Breast epithelium (tissue), 3 donors: ENCODE results near the gene ARL6IP5.

Experiments used
- POLR2AphosphoS5 ChIP-seq, 3 donors: sonication (generic); formaldehyde crosslinking; IDR thresholded peaks; one replicate each; pipeline ENCODE4 v1.6.1; 2017; ENCODE audit warnings: antibody characterized with exemption in 3 of 3
- TF ChIP-seq, protein P1 (sequence below), 3 donors: fragments of 450-650 bp; IDR thresholded peaks; one replicate each; pipeline ENCODE4 v1.5.1; 2016 to 2017; ENCODE audit warnings: antibody characterized with exemption in 3 of 3, mild to moderate bottlenecking in 3 of 3, moderate library complexity in 3 of 3

DNA sequence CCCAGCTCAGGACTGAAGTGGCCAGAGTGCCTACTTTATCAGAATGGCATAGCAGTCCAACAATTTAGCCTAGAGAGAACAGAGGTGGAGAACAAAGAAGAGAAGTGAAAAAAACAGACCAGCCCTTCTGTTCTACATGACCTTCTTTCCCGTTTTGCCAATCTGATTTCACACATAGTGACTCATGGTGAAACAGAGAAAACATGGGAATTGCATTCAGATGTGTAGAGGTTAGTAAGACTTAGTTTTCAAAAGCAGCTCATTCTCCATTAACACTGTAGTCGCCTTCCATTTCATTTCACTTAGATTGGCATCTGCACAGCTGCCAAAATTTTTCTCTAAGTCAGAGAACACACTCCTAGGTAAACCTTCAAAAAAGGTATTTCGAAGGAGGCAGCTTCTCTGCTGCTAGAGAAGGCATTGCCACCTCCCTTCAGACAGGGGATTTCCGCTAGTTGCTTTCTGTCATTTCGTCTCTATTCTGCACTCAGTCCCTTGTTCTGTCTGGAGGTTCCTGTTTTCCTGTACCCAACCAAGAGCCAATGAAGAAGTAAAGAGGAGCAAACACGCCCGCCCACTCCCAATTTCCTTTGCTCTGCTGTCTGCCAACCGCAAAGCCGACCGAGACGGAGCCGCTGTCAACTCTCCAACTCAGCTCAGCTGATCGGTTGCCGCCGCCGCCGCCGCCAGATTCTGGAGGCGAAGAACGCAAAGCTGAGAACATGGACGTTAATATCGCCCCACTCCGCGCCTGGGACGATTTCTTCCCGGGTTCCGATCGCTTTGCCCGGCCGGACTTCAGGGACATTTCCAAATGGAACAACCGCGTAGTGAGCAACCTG is at the start of gene ARL6IP5:
- TF ChIP-seq, protein P1, sequence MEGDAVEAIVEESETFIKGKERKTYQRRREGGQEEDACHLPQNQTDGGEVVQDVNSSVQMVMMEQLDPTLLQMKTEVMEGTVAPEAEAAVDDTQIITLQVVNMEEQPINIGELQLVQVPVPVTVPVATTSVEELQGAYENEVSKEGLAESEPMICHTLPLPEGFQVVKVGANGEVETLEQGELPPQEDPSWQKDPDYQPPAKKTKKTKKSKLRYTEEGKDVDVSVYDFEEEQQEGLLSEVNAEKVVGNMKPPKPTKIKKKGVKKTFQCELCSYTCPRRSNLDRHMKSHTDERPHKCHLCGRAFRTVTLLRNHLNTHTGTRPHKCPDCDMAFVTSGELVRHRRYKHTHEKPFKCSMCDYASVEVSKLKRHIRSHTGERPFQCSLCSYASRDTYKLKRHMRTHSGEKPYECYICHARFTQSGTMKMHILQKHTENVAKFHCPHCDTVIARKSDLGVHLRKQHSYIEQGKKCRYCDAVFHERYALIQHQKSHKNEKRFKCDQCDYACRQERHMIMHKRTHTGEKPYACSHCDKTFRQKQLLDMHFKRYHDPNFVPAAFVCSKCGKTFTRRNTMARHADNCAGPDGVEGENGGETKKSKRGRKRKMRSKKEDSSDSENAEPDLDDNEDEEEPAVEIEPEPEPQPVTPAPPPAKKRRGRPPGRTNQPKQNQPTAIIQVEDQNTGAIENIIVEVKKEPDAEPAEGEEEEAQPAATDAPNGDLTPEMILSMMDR (IDR thresholded peaks at IDR 0.05): no peak
- peak; percentile 52 to 76 (median 56) for TF ChIP-seq POLR2AphosphoS5 (IDR thresholded peaks at IDR 0.05)
